Stimulated activated CD8-positive, alpha-beta memory T cell treated with anti-CD3 and anti-CD28 coated beads, Interleukin-7, amount 100 ng/mL, for 24 hours (primary cell): ENCODE data around the gene SPATA45.
"Not testable (repeated sequence)": the region's sequence is repeated elsewhere in the genome, so short reads cannot be mapped to it uniquely, and the experiment has no call there.

Source experiments
- DNase-seq: peaks from one replicate; pipeline ENCODE4 v3.0.0-alpha.2; 2020; ENCODE audit warnings: low read depth

The SPATA45 gene

GRCh38 chr1:212847549-212847948 is at the start of gene SPATA45:
Gene SPATA45 (minus strand): TSS chr1:212847649. CDS start chr1:212836149, 11,500 bp downstream.
- DNase-seq = no peak

DNA sequence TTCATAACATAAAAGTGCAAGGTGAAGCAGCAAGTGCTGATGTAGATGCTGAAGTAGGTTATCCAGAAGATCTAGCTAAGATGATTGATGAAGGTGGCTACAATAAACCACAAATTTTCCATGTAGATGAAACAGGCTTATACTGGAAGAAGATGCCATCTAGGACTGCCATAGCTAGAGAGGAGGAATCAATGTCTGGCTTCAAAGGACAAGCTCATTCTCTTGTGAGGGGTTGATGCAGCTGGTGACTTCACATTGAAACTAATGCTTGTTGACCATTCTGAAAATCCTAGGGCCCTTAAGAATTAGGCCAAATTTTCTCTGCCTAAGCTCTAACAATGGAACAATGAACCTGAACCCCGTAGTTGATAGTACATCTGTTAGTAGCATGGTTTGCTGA is 44.7 kb upstream of the SPATA45 start:
- DNase-seq = no peak

DNA sequence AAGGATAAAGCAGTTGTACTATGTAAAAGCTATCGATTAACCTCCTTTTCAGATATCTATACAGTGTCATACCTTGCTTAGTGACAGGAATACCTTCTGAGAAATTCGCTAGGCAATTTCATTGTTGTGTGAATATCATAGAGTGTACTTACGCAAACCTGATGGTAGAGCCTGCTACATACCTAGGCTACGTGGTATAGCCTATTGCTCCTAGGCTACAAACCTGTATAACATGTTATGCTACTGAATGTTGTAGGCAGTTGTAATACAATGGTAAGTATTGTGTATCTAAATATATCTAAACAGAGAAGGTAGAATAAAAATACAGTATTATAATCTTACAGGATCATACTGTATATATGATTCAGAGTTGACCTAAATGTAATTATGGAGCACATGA is 37.1 kb upstream of the SPATA45 start:
- no peak for DNase-seq

DNA sequence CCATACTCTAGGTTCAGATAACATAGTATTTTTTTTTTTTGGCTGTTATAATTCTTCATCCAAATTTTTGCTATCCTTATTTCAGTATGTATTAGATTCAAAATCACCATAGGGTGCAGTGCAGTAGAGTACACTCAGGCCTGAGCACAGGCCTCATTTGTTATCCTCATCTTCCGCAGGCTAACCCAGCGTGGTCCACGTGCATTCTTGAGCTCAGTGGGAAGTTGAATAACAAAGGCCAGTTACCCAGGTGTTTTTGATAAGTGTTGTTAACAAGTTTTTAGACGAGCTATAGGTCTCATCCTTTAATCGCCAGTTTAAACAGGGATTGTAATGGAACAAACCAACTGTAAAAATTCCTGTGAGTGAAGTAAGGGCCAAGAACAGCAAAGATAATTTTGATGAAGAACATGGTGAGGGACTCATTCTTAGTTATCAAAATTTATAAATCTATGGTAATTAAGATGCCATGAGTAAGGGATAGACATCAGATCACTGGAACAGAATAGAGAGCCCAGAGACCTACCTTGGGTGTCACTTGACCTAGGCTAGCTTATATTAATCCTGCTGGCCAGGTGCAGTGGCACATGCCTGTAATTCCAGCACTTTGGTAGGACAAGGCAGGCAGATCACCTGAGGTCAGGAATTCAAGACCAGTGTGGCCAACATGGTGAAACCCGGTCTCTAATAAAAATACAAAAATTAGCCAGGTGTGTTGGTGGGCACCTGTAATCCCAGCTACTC is 32.7 kb upstream of the SPATA45 start:
- no peak for DNase-seq

GRCh38 chr1:212878418-212878817 is 31.0 kb upstream of the SPATA45 start:
- no peak for DNase-seq

GRCh38 chr1:212873518-212873917 is 26.1 kb upstream of the SPATA45 start:
- DNase-seq = no peak

DNA sequence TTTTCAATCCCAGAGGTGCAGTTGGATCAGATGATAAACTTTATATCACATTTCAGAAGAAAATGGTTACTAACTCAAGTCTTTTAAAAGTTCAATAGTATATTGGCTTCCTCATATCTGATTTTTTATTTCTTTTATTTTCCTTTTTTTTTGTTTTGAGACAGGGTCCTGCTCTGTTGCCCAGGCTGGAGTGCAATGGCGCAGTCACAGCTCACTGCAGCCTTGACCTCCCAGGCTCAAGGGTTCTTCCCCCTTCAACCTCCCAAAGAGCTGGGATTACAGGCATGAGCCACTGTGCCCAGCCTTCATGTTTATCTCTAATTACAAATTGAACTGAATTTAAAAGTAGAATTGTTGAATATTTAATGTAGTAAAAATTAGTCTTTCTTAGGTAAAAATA is 24.5 kb upstream of the SPATA45 start:
- DNase-seq = no peak

DNA sequence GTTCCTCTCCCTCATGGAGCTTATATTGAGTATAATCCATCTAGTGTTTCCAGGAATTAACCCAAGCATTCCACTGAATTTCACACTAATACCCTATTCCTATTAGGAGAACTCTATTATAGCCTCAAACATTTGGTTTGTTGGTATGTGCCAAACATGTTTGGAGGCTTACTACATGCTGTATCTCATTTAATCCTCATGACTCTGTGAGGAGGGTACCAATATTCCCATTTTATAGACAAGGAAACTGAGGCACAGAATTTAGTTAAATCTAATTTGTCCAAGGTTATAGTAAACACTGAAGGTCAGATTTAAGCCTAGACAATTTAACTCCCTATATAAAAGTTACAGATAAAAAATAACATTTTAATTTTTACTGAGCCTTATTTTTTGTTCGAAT is 19.7 kb upstream of the SPATA45 start:
- no peak for DNase-seq

GRCh38 chr1:212864201-212864600 is 16.8 kb upstream of the SPATA45 start:
- DNase-seq = no peak

DNA sequence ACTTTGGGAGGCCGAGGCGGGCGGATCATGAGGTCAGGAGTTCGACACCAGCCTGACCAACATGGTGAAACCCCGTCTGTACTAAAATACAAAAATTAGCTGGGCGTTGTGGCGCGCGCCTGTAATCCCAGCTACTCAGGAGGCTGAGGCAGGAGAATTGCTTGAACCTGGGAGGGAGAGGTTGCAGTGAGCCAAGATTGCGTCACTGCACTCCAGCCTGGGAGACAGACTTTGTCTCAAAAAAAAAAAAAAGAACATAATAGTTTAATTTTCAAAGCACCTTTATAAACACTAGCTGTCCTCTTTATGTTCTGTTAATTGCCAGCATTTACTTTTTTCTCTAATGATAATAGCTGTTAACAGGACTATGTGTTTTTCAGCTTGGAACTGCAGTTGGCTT is 15.9 kb upstream of the SPATA45 start:
- not testable (repeated sequence) for DNase-seq

DNA sequence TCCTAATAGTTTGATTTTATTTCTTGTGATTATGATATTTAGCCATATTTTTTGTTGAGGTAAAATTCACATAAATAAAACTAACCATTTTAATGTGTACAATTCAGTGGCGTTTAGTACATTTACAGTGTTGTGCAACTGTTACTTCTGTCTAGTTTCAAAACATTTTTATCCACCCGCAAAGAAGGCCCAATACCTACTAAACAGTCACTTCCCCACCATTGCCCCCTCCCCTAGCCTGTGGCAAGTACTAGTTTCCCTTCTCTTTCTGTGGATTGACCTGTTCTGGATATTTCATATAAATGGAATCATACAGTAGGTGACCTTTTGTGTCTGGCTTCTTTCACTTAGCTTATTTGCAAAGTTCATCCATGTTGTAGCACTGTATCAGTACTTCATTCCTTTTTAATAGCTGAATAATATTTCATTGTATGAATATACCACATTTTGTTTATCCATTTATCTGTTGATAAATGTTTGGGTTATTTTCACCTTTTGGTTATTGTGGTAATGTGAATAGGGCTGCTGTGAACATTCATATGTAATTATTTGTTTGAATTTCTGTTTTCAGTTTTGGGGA is 14.8 kb upstream of the SPATA45 start:
- no peak for DNase-seq

DNA sequence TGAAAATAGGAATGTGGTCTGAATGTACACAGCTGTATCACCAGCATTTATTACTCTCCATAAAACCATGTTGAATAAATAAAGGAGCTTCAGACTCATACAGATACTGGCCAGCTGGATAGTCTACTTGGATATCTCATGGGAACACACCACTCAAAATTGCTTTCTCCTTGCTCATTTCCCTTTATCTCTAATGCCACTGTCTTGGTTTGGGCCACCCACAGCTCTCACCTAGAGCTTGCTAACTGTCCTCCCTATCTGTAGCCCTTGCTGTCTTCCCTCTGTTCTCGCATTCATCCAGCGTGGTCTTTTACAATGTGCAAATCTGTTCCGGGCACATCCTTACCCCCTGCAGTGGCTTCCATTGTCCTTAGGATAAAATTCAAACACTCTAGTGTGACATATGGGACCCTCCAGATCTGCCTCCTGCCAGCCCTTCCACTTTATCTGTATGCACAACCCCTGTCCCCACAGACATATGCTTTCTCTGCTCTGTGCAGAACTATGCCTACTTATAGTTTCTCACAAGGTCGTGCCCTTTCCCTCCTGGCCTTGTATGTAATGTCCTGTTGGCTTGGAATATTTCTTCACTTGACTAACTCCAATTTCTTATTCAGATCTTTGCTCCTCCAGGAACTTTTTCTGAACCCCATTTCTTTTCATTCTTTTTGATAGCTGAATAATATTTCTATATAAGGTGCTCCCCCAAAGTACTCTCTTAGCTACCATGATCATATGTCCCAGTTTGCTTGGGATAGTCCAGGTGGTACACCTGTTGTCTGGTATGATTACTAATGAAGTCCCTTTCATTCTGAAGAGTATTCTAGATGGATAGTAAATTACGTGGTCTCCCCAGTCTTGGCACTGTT is 13.5 kb upstream of the SPATA45 start:
- no peak for DNase-seq

DNA sequence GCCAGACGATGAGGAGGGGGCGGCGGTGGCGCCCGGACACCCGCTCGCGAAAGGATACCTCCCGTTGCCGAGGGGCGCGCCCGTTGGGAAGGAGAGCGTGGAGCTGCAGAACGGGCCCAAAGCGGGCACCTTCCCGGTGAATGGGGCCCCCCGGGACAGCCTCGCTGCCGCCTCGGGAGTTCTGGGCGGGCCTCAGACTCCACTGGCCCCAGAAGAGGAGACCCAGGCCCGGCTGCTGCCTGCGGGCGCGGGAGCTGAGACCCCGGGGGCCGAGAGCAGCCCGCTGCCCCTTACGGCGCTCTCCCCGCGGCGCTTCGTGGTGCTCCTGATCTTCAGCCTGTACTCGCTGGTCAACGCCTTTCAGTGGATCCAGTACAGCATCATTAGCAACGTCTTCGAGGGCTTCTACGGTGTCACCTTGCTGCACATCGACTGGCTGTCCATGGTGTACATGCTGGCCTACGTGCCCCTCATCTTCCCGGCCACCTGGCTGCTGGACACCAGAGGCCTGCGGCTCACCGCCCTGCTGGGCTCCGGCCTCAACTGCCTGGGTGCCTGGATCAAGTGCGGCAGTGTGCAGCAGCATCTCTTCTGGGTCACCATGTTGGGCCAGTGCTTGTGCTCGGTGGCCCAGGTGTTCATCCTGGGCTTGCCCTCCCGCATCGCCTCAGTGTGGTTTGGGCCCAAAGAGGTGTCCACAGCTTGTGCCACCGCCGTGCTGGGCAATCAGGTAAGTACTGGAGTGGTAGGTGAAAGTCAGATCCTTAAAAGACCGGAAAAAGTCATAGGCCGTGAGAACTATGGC is 11.2 kb upstream of the SPATA45 start:
- no peak for DNase-seq

DNA sequence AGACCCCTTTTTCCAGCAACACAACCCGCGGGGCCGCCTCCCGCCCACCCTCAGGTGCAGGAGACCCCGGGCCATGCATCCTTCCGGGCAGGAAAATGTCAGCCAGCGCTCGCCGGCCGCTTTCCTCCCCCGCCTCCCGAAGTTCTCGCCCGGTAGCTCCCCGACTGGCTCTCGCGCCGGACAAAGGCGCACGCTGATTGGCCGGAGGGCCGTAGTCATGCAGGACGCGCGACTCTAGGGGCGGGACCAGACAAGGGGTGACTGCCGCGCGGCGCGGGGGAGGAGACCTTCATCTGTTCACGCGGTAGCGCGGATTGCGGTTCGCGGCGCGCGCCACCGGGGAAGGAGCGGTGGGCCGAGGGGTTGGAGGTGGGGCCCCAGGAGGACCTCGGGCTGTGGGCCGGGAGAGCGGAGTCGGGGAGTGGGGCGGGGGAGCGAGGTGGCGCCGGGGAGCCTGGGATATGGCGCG is 10.6 kb upstream of the SPATA45 start, which contains the start of gene FLVCR1:
FLVCR1 (plus strand) TSS at position 284 of the 469 bp plus-strand sequence; CDS start at position 462, 178 bp downstream.
- DNase-seq = peak; percentile 84

GRCh38 chr1:212856755-212857154 is 9.3 kb upstream of the SPATA45 start:
- no peak for DNase-seq

DNA sequence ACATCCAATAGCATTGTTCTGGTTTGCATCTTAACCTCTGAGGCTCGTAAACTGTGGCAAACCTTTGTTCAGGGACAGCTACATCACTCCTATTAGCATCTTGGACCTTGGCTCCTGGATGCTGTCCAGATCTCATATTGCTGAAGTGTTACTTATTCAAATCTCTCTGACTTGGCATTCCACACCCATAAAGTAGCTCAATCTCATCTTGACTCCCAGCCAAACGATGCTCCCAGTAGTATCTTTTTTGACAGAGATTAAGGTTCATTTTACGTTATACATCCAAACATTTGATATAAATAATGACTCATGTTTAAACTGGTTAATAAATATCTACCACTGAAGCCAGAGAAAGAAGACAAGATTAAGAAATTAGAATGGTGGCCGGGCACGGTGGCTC is 6.2 kb upstream of the SPATA45 start:
- no peak for DNase-seq

- DNase-seq = no peak
These were observed 4.7 kb upstream of the SPATA45 start for GRCh38 chr1:212852105-212852688.

GRCh38 chr1:212844521-212844920 is 2.9 kb downstream of the SPATA45 start:
- DNase-seq = not testable (repeated sequence)

DNA sequence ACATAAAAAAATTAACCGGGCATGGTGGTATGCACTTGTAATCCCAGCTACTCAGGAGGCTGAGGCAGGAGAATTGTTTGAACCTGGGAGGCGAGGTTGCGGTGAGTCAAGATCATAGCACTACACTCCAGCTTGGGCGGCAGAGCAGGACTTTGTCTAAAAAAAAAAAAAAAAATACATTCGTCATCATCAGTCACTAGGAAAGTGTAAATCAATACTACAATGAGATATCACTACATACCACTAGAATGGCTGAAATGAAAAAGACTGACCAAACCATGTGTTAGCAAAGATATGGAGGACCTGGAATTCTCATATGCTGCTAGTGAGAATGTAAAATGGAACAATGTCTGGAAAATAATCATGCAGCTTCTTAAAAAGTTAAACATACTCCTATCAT is 9.3 kb downstream of the SPATA45 start:
- DNase-seq = no peak

- not testable (repeated sequence) for DNase-seq
These were observed 13.9 kb downstream of the SPATA45 start for GRCh38 chr1:212833211-212834207.
